ENCODE results near the gene SLC2A13. TPM values are rescaled to one million over a fixed set of nuclear protein-coding genes. Genes with fewer than 3 reads are reported as not detected.

SLC2A13 gene
- total RNA-seq, 1 donor from 2014 or later, result 11.6 TPM

- DNase-seq (no peak), ATAC-seq (peak in 1 of 2 donors; percentile 50)
- intact Hi-C loops (cut with DNase I), result no loop called here
- Histone ChIP-seq H3K4me1 (no peaks in the 10 kb centered on the region), H3K9me3 (no peaks in the 10 kb centered on the region), H3K27me3 (ENCODE audit: low read depth) (no peaks in the 10 kb centered on the region), H3K4me3 (no peak overlapping the region), H3K27ac (peak overlapping the region; percentile 3), H3K36me3 (no peaks in the 10 kb centered on the region)
- TF ChIP-seq CTCF (IDR thresholded peaks at IDR 0.05), result no peak
These were observed 323.8 kb downstream of the SLC2A13 start for GRCh38 chr12:39782026-39782545.

- intact Hi-C loops (cut with DNase I), result no loop called here
- no peak for TF ChIP-seq CTCF (IDR thresholded peaks at IDR 0.05)
- H3K9me3 ChIP-seq, result no peaks in the 10 kb centered on the region
- no peak for DNase-seq
- no peaks in the 10 kb centered on the region for H3K27me3 ChIP-seq (ENCODE audit: low read depth)
- H3K4me1 ChIP-seq, result no peaks in the 10 kb centered on the region
- peak; percentile 71 to 77 for ATAC-seq
- H3K36me3 ChIP-seq, result no peaks in the 10 kb centered on the region
- no peak overlapping the region for H3K4me3 ChIP-seq
- no peak overlapping the region for H3K27ac ChIP-seq
These were observed 324.9 kb downstream of the SLC2A13 start for GRCh38 chr12:39780913-39781446.

- TF ChIP-seq CTCF (IDR thresholded peaks at IDR 0.05), result no peak
- intact Hi-C loops (cut with DNase I), result no loop called here
- DNase-seq, result no peak
- Histone ChIP-seq H3K36me3 (no peaks in the 10 kb centered on the region), H3K9me3 (no peaks in the 10 kb centered on the region), H3K4me3 (no peak overlapping the region), H3K4me1 (no peaks in the 10 kb centered on the region), H3K27me3 (ENCODE audit: low read depth) (no peaks in the 10 kb centered on the region), H3K27ac (no peak overlapping the region)
- ATAC-seq, result no peak
These were observed 325.4 kb downstream of the SLC2A13 start for GRCh38 chr12:39780411-39780912.

GRCh38 chr12:39779768-39780340 is 326.0 kb downstream of the SLC2A13 start:
- ATAC-seq, result no peak

GRCh38 chr12:39777465-39777864 is 328.4 kb downstream of the SLC2A13 start:
- DNase-seq (no peak), ATAC-seq (no peak)

More at GRCh38 chr12:39779768-39780340, 326.0 kb downstream of the SLC2A13 start:
- no peaks in the 10 kb centered on the region for H3K27me3 ChIP-seq (ENCODE audit: low read depth)
- H3K27ac ChIP-seq, result no peak overlapping the region
- DNase-seq, result no peak
- no peak for TF ChIP-seq CTCF (IDR thresholded peaks at IDR 0.05)
- H3K4me1 ChIP-seq, result no peaks in the 10 kb centered on the region
- H3K4me3 ChIP-seq, result no peak overlapping the region
- intact Hi-C loops (cut with DNase I), result no loop called here
- no peaks in the 10 kb centered on the region for H3K9me3 ChIP-seq
- no peaks in the 10 kb centered on the region for H3K36me3 ChIP-seq

More at GRCh38 chr12:39777465-39777864, 328.4 kb downstream of the SLC2A13 start:
- Histone ChIP-seq H3K9me3 (no peaks in the 10 kb centered on the region), H3K36me3 (no peaks in the 10 kb centered on the region), H3K27me3 (ENCODE audit: low read depth) (no peaks in the 10 kb centered on the region), H3K27ac (no peak overlapping the region), H3K4me3 (no peak overlapping the region), H3K4me1 (no peaks in the 10 kb centered on the region)
- no peak for TF ChIP-seq CTCF (IDR thresholded peaks at IDR 0.05)
- intact Hi-C loops (cut with DNase I), result no loop called here

Data from lower lobe of right lung (tissue), 2 donors.